CD4-positive, alpha-beta T cell treated with Interferon gamma for 1 hour (primary cell): Measurements from ENCODE around the gene EREG.

Source experiments
- DNase-seq: peaks from one replicate; pipeline ENCODE4 v3.0.0-alpha.2; 2020

EREG gene

GRCh38 chr4:74353858-74354257 lies 11.1 kb upstream of the EREG start:
- no peak for DNase-seq

GRCh38 chr4:74357965-74358364 lies 7.0 kb upstream of the EREG start:
- DNase-seq = no peak

GRCh38 chr4:74361671-74362070 lies 3.3 kb upstream of the EREG start:
- DNase-seq = no peak

GRCh38 chr4:74362347-74362746 lies 2.6 kb upstream of the EREG start:
- DNase-seq = no peak

- DNase-seq = no peak
Observed at GRCh38 chr4:74364256-74364651, 691 bp upstream of the EREG start.

- DNase-seq = no peak
Observed at GRCh38 chr4:74365761-74366160, 816 bp downstream of the EREG start.

GRCh38 chr4:74366367-74366911 lies 1.5 kb downstream of the EREG start:
- no peak for DNase-seq

GRCh38 chr4:74367656-74368290 lies 2.8 kb downstream of the EREG start:
- no peak for DNase-seq

- DNase-seq = no peak
Observed at GRCh38 chr4:74368596-74368995, 3.7 kb downstream of the EREG start.

- no peak for DNase-seq
Observed at GRCh38 chr4:74369855-74370254, 4.9 kb downstream of the EREG start.

- peak; percentile 10 for DNase-seq
Observed at GRCh38 chr4:74370912-74371311, 6.0 kb downstream of the EREG start.

GRCh38 chr4:74374128-74374527 lies 9.2 kb downstream of the EREG start:
- no peak for DNase-seq

- peak; percentile 76 for DNase-seq
Observed at GRCh38 chr4:74374561-74375327, 9.8 kb downstream of the EREG start.

- DNase-seq = no peak
Observed at GRCh38 chr4:74375824-74376426, 11.0 kb downstream of the EREG start.

GRCh38 chr4:74376888-74377483 lies 12.0 kb downstream of the EREG start:
- no peak for DNase-seq

GRCh38 chr4:74377714-74378113 lies 12.8 kb downstream of the EREG start:
- DNase-seq = no peak

GRCh38 chr4:74378573-74378972 lies 13.6 kb downstream of the EREG start:
- no peak for DNase-seq

GRCh38 chr4:74379912-74380311 lies 15.0 kb downstream of the EREG start:
- no peak for DNase-seq

- no peak for DNase-seq
Observed at GRCh38 chr4:74385386-74385785, 20.4 kb downstream of the EREG start.

- no peak for DNase-seq
Observed at GRCh38 chr4:74386159-74386558, 21.2 kb downstream of the EREG start.

GRCh38 chr4:74387790-74388189 lies 22.8 kb downstream of the EREG start:
- DNase-seq = no peak

- no peak for DNase-seq
Observed at GRCh38 chr4:74389494-74389893, 24.5 kb downstream of the EREG start.

- no peak for DNase-seq
Observed at GRCh38 chr4:74390677-74391076, 25.7 kb downstream of the EREG start.

- DNase-seq = no peak
Observed at GRCh38 chr4:74391346-74391745, 26.4 kb downstream of the EREG start.
